HCT116 (cell line): ENCODE measurements around the gene AK5. TPM values are rescaled to one million over a fixed set of nuclear protein-coding genes. Genes with fewer than 3 reads are reported as not detected.

Source experiments
- ATAC-seq: fragments of 200-7000 bp; cut with Tn5 transposase; 2 replicates; pipeline ENCODE4 v1.9.1; 2020; ENCODE audit warnings: mild to moderate bottlenecking, moderate library complexity
- BruUV-seq: library from RNA; stranded (reverse); fragments of 400-500 nt; replicated peaks from 2 replicates; lab custom pipeline; 2021; lab: Mats Ljungman, UMichigan
- CTCF ChIA-PET: fragments of 300-600 bp; sonication (Branson Sonifier 250); formaldehyde crosslinking; loops from one replicate; lab custom pipeline; 2021; ENCODE audit warnings: antibody characterized with exemption; lab: Charles Lee
- POLR2A ChIA-PET: fragments of 300-600, 350-600 bp; sonication (Branson Sonifier 250); formaldehyde crosslinking; loops from one replicate; lab custom pipeline; 2021; ENCODE audit warnings: antibody characterized with exemption; lab: Charles Lee
- RAD21 ChIA-PET, 2 experiments: fragments of 300-600 bp; sonication (Branson Sonifier 250); formaldehyde crosslinking; loops; one replicate each; lab custom pipeline; 2023; ENCODE audit warnings: low total read pairs in 2 of 2; ENCODE audit not compliant: uncharacterized antibody in 2 of 2, unreplicated experiment in 2 of 2, low non-redundant PET in 1 of 2; lab: Charles Lee
- DNase-seq: peaks from one replicate; pipeline ENCODE4 v3.0.0-alpha.2; 2010; ENCODE audit warnings: low read depth, low spot score
- H2AFZ ChIP-seq: fragments of 200-600 bp; shearing (Covaris generic), sonication (generic); 2 replicates; pipeline ENCODE4 v1.6.1; 2017; ENCODE audit warnings: low read depth, mixed run types, mixed read lengths, antibody characterized with exemption, low read length; ENCODE audit not compliant: poor library complexity, severe bottlenecking
- H3K27ac ChIP-seq: 2 replicates; pipeline ENCODE4 v1.5.1; 2012; ENCODE audit warnings: low read depth, low read length
- H3K27me3 ChIP-seq: fragments of 200-600 bp; sonication (generic); 2 replicates; pipeline ENCODE4 v1.6.1; 2016; ENCODE audit warnings: mixed run types, low read length, mixed read lengths; ENCODE audit not compliant: insufficient read depth
- H3K36me3 ChIP-seq, 2 experiments: fragments of 200-500 bp in 1 of 2; fragments of 200-600 bp in 1 of 2; sonication (Bioruptor generic) in 1 of 2; sonication (generic) in 1 of 2; 2 replicates each; pipeline versions ENCODE4 v1.5.1 to v1.6.1; 2014 to 2016; ENCODE audit warnings: low read length in 2 of 2, inconsistent platforms in 1 of 2, mixed read lengths in 1 of 2, mixed run types in 1 of 2; ENCODE audit not compliant: insufficient read depth in 2 of 2, control insufficient read depth in 1 of 2
- H3K4me1 ChIP-seq, 2 experiments: fragments of 200-600 bp in 1 of 2; sonication (generic) in 1 of 2; 2 replicates each; pipeline versions ENCODE4 v1.5.1 to v1.6.1; 2012 to 2017; ENCODE audit warnings: low read length in 2 of 2, inconsistent platforms in 1 of 2, mild to moderate bottlenecking in 1 of 2, mixed read lengths in 1 of 2, mixed run types in 1 of 2, moderate library complexity in 1 of 2; ENCODE audit not compliant: insufficient read depth in 2 of 2, control insufficient read depth in 1 of 2
- H3K4me2 ChIP-seq: fragments of 200-600 bp; sonication (generic); 2 replicates; pipeline ENCODE4 v1.6.1; 2017; ENCODE audit warnings: mixed run types, low read length, mixed read lengths
- H3K4me3 ChIP-seq, 2 experiments: fragments of 200-600 bp in 1 of 2; sonication (generic) in 1 of 2; replicated peaks in 1 of 2; 2 replicates each; pipeline ENCODE4 v1.5.1; 2011 to 2016; ENCODE audit warnings: low read length in 2 of 2, control low read depth in 1 of 2, low read depth in 1 of 2, mild to moderate bottlenecking in 1 of 2, mixed read lengths in 1 of 2, mixed run types in 1 of 2
- H3K79me2 ChIP-seq: fragments of 200-600 bp; sonication (generic); 2 replicates; pipeline ENCODE4 v1.6.1; 2017; ENCODE audit warnings: mild to moderate bottlenecking, mixed run types, low read length, moderate library complexity, mixed read lengths; ENCODE audit not compliant: insufficient read depth
- H3K9ac ChIP-seq: fragments of 200-600 bp; sonication (generic); 2 replicates; pipeline ENCODE4 v1.6.1; 2016; ENCODE audit warnings: low read length, mixed read lengths
- H3K9me2 ChIP-seq: fragments of 200-600 bp; sonication (generic), shearing (Covaris generic); 2 replicates; pipeline ENCODE4 v1.6.1; 2017; ENCODE audit warnings: mixed run types, mild to moderate bottlenecking, moderate library complexity; ENCODE audit not compliant: insufficient read depth
- H3K9me3 ChIP-seq, 2 experiments: fragments of 200-500 bp in 1 of 2; fragments of 200-600 bp in 1 of 2; sonication (Bioruptor generic) in 1 of 2; sonication (generic) in 1 of 2; 2 replicates each; pipeline ENCODE4 v1.6.1; 2014 to 2017; ENCODE audit warnings: low read length in 2 of 2, mixed read lengths in 2 of 2, inconsistent platforms in 1 of 2, low read depth in 1 of 2, mild to moderate bottlenecking in 1 of 2, mixed run types in 1 of 2, moderate library complexity in 1 of 2; ENCODE audit not compliant: control insufficient read depth in 1 of 2, insufficient read depth in 1 of 2
- H4K20me1 ChIP-seq: fragments of 200-600 bp; sonication (generic), shearing (Covaris generic); 2 replicates; pipeline ENCODE4 v1.6.1; 2017; ENCODE audit warnings: mixed run types, mild to moderate bottlenecking, moderate library complexity; ENCODE audit not compliant: insufficient read depth
- ATF3 ChIP-seq: IDR thresholded peaks from 2 replicates; pipeline ENCODE4 v1.6.1; 2012
- FOSL1 ChIP-seq: IDR thresholded peaks from 2 replicates; pipeline ENCODE4 v1.6.1; 2012; ENCODE audit warnings: low read depth
- MAX ChIP-seq: IDR thresholded peaks from 2 replicates; pipeline ENCODE4 v1.6.1; 2012
- RAD21 ChIP-seq: IDR thresholded peaks from 2 replicates; pipeline ENCODE4 v1.6.1; 2012; ENCODE audit warnings: low read depth, mild to moderate bottlenecking
- REST ChIP-seq: IDR thresholded peaks from 2 replicates; pipeline ENCODE4 v1.6.1; 2012; ENCODE audit warnings: low read depth
- TCF7L2 ChIP-seq: IDR thresholded peaks from 2 replicates; pipeline ENCODE4 v1.7.0; 2011; ENCODE audit warnings: borderline replicate concordance, inconsistent platforms; ENCODE audit not compliant: insufficient read depth, insufficient read length; ENCODE audit errors: extremely low read depth
- YY1 ChIP-seq: IDR thresholded peaks from 2 replicates; pipeline ENCODE4 v1.6.1; 2011; ENCODE audit warnings: low read length, low read depth, moderate library complexity, mild to moderate bottlenecking; ENCODE audit not compliant: insufficient replicate concordance; ENCODE audit errors: extremely low read depth
- intact Hi-C: fragments of 100-400 bp; cut with micrococcal nuclease; formaldehyde crosslinking; loops from 2 replicates; pipeline ENCODE4 v1.10.0; 2022
- total RNA-seq: library from RNA; stranded (reverse); gene quantifications from one replicate; pipeline ENCODE4 v1.2.1, GENCODE V29; 2021; ENCODE audit not compliant: unreplicated experiment

The AK5 gene
- total RNA-seq, 1 experiment from 2014 or later, result 0.22 TPM

GRCh38 chr1:77265180-77265579 is 16.6 kb upstream of the AK5 start (continued):
- TF ChIP-seq MAX, result no peak
- TF ChIP-seq FOSL1, result no peak
- TF ChIP-seq ATF3, result no peak

GRCh38 chr1:77267035-77267434 is 14.8 kb upstream of the AK5 start:
- ATAC-seq, result no peak
- no peaks in the 10 kb centered on the region for H3K27me3 ChIP-seq
- ChIA-PET CTCF (no interaction called here), POLR2A (no interaction called here), RAD21 (no interaction called here)
- no TSS peak for BruUV-seq
- no peak overlapping the region for H3K9ac ChIP-seq
- H3K27ac ChIP-seq, result no peak overlapping the region
- H2AFZ ChIP-seq, result no peak overlapping the region
- intact Hi-C loops, result no loop called here
- no peak for TF ChIP-seq TCF7L2
- no peak for TF ChIP-seq REST
- no peak for TF ChIP-seq RAD21
- TF ChIP-seq YY1, result no peak
- no peaks in the 10 kb centered on the region for H3K9me3 ChIP-seq
- no peak overlapping the region for H3K4me2 ChIP-seq
- no peak overlapping the region for H3K4me3 ChIP-seq
- no peaks in the 10 kb centered on the region for H4K20me1 ChIP-seq
- H3K9me2 ChIP-seq, result no peaks in the 10 kb centered on the region
- H3K79me2 ChIP-seq, result no peaks in the 10 kb centered on the region
- no peak for DNase-seq
- no peaks in the 10 kb centered on the region for H3K36me3 ChIP-seq
- H3K4me1 ChIP-seq, result no peaks in the 10 kb centered on the region
